ENCODE measurements around the gene FAR1.
"Not testable (repeated sequence)": the region's sequence is repeated elsewhere in the genome, so short reads cannot be mapped to it uniquely, and the experiment has no call there.

Gene FAR1

GRCh38 chr11:13637125-13638069 is 31.1 kb upstream of the FAR1 start:
- TF ChIP-seq, protein P1, sequence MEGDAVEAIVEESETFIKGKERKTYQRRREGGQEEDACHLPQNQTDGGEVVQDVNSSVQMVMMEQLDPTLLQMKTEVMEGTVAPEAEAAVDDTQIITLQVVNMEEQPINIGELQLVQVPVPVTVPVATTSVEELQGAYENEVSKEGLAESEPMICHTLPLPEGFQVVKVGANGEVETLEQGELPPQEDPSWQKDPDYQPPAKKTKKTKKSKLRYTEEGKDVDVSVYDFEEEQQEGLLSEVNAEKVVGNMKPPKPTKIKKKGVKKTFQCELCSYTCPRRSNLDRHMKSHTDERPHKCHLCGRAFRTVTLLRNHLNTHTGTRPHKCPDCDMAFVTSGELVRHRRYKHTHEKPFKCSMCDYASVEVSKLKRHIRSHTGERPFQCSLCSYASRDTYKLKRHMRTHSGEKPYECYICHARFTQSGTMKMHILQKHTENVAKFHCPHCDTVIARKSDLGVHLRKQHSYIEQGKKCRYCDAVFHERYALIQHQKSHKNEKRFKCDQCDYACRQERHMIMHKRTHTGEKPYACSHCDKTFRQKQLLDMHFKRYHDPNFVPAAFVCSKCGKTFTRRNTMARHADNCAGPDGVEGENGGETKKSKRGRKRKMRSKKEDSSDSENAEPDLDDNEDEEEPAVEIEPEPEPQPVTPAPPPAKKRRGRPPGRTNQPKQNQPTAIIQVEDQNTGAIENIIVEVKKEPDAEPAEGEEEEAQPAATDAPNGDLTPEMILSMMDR (conservative IDR thresholded peaks at IDR 0.05; ENCODE audit: low read depth), result no peak
- ChIA-PET CTCF (no interaction called here), POLR2A (ENCODE audit: low non-redundant PET) (no interaction called here)
- no peak overlapping the region for H3K27ac ChIP-seq
- DNase-seq (ENCODE audit: low spot score), result no peak

- TF ChIP-seq, protein P1 (conservative IDR thresholded peaks at IDR 0.05; ENCODE audit: low read depth), result no peak
- no peak for DNase-seq (ENCODE audit: low spot score)
- CTCF ChIA-PET, result no interaction called here
- POLR2A ChIA-PET (ENCODE audit: low non-redundant PET), result no interaction called here
- no peak overlapping the region for H3K27ac ChIP-seq
These were observed 30.0 kb upstream of the FAR1 start for GRCh38 chr11:13638422-13638821.

DNA sequence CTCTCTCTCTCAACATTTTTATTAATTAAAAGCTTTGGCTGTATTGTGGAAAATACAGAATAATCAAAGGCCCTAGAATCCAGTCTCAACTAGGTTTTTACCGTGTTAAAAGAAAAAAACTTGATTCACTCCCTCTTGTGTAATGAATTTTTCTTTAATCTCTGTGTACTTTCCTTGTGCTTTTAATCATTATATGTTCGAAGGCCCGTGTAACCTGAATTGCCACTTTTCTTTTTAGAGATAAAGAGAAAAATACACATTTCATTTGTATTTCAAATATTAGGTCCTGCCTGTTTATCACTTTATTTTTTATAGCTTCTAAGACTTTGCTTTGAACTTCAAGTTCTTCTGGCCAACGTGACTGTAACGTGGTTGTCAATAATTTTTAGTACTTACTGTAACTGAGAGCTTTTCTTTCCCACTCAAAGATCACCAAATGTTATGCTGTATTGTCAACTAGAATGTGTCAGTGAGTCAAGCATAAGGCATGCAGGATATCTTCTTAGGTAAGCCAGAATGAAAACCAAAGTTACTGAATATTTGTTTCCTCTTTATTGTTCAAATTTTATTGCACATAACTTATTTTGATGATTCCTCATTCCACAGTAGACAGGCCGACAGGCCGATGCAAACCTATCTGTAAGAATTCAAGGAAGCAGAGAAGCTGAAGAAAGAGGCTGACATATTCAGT is 23.3 kb upstream of the FAR1 start:
- TF ChIP-seq, protein P1 (conservative IDR thresholded peaks at IDR 0.05; ENCODE audit: low read depth), result no peak
- CTCF ChIA-PET, result interaction anchor here (0.5 kb wide), 1 partner anchor 1253 kb away, joined by 3 read pairs; no protein-coding TSS in a partner anchor
- POLR2A ChIA-PET (ENCODE audit: low non-redundant PET), result no interaction called here
- DNase-seq (ENCODE audit: low spot score), result peak; percentile 32
- no peak overlapping the region for H3K27ac ChIP-seq

DNA sequence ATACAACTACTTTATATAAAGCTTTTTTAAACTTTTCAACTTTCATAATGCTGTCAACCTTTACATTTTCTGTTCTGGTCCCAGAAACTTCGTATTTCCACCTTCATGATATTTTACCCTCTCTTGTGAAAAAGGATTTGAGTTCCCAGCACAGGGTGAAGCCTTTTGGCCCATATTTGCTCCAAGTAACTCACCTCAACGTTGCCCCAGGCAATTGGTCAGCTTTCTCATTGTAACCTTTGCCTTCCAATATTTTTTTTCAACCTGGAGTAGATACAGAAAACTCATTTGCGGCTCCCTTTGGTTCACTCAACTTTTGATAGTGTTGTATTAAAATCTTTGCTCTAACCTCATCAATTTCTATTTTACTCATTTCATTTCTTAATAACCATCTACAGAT is 21.1 kb upstream of the FAR1 start:
- H3K27ac ChIP-seq, result no peak overlapping the region
- ChIA-PET CTCF (no interaction called here), POLR2A (ENCODE audit: low non-redundant PET) (no interaction called here)
- DNase-seq (ENCODE audit: low spot score), result no peak
- TF ChIP-seq, protein P1 (conservative IDR thresholded peaks at IDR 0.05; ENCODE audit: low read depth), result no peak

DNA sequence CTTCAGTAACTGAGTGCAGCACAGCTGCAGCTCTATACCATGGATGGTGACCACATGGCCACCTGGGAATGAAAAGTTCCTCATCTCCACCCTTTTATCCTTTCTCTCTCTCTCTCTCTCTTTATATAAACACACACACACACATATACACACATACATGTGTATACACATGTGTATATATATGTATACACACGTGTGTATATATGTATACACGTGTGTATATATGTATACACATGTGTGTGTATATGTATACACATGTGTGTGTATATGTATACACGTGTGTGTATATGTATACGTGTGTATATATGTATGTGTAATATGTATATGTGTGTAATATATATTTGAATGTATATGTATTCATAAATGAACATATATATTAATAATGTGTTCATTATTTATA is 18.8 kb upstream of the FAR1 start:
- TF ChIP-seq, protein P1 (conservative IDR thresholded peaks at IDR 0.05; ENCODE audit: low read depth), result no peak
- ChIA-PET CTCF (interaction anchor here (0.7 kb wide), 1 partner anchor 928 kb away, joined by 3 read pairs; no protein-coding TSS in a partner anchor), POLR2A (ENCODE audit: low non-redundant PET) (no interaction called here)
- DNase-seq (ENCODE audit: low spot score), result no peak
- H3K27ac ChIP-seq, result no peak overlapping the region

DNA sequence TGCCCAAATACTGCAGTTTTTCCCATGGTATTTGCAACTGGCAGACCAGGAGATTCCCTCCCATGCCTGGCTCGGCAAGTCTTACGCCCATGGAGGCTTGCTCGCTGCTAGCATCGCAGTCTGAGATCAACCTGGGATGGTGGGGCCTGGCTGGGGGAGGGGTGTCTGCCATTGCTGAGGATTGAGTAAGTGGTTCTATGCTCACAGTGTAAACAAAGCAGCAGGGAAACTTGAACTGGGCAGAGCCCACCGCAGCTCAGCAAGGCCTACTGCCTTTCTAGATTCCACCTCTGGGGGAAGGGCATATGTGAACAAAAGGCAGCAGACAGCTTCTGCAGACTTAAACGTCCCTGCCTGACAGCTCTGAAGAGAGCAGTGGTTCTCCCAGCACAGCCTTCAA is 17.0 kb upstream of the FAR1 start:
- H3K27ac ChIP-seq; DNase-seq (ENCODE audit: low spot score); POLR2A ChIA-PET (ENCODE audit: low non-redundant PET); CTCF ChIA-PET: not testable (repeated sequence)
